ENCODE results near the gene FBXL20. TPM values are rescaled to one million over a fixed set of nuclear protein-coding genes. Genes with fewer than 3 reads are reported as not detected.
"Not testable (repeated sequence)": the region's sequence is repeated elsewhere in the genome, so short reads cannot be mapped to it uniquely, and the experiment has no call there.

FBXL20 gene
- polyA plus RNA-seq, 1 donor, result 6.1 TPM

DNA sequence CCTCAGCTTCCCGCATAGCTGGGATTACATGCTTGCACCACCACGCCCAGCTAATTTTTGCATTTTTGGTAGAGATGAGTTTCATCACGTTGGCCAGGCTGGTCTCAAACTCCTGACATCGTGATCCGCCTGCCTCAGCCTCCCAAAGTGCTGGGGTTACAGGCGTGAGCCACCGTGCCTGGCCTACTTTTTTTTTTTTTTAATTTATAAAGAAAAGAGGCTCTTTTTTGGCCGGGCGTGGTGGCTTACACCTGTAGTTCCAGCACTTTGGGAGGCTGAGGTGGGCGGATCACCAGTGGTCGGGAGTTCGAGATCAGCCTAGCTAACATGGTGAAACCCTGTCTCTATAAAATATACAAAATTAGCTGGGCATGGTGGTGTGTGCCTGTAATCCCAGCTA, 151.3 kb downstream of the FBXL20 start:
- DNase-seq (ENCODE audit: low read depth), result not testable (repeated sequence)

DNA sequence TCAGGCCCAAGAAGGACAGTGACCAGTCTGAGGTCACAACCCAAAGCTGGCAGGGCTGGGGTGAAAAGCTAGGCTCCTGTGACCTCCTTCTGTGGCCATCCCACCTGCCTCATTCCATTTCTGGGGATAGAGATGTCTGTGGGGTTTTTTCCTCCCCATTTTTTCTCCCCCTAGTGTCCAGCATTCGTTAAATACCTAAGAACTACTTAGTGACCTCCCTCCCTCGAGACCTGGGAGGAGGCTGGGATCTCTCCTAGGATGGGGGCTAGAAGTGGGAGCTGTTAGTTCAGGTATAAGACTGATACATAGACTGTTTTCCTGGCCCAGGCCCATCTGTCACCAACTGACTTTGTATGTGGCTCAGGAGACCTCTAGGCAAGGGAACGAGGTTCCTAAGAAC, 155.2 kb downstream of the FBXL20 start:
- DNase-seq (ENCODE audit: low read depth), result no peak

DNA sequence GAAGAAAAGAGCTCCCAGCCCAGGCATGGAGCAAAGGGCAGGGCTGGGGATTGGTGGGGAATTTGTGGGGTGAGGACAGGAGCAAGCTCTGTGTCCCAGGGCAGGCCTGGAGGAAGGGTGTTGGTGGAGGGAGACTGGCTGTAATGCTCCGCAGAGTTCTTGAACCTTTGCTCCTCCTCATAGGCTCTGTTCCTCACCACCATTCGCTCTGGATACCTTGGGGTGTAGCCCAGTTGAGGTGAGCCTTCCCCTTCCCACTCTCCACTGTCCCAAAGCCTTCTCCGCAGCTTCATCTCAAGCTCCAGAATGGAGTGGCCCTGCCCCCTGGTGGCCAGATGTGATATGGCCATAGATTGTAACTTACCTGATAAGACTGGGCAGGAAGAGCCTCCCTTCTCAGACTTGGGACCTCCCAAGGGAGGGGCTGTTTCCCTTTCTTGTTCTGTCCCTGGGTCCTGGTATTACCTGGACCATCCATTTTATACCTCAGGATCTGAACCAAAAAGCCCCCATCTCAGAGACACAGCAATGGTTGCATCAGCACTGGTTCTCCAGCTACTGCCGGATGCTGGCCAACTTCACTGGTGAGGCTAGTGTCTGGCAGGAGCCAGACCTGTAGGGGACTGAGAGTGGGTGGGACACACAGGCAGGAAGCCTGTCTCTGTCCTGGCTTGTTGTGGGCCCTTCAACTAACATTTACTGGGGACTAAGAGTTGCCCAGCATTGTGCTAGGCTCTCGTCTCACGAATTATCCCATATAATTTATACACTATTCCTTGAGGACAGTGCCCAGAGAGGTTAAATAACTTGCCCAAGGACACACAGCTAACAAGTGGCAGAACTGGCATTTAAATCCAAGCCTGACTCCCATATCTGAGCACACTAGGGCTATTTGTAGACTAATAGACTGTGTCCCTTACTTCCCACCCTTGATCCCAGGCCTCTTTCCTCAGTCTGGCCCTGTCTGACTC, 156.5 kb downstream of the FBXL20 start:
- DNase-seq (ENCODE audit: low read depth), result peak; percentile 48

DNA sequence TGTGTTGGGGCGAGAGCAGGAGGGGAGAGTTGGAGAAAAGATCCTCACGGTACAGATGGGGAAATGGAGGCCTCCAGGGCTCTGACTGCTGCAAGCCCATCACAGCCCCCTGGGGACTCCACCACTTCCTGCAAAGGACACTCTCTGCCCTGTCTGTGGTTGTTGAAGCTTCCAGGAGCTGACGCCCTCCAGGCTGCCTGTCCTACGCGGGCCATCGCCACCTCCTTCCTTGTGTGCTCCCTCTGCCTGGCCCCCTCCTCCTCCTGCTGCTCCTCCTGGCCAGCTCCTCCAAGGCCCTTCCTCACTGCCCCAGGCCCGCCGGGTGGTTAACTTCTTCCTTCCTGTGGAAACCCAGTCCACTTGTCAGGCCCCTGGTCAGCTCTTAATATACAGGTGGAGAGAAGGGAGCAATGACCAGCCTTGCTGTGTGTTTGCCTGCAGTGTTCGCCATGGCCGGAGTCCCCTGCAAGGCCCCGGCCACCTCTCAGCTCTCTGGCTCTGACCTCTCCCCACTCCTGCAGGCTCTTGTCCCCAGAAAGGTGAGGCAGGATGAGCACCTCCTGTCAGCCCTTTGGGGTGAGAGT, 157.3 kb downstream of the FBXL20 start:
- DNase-seq (ENCODE audit: low read depth), result no peak

DNA sequence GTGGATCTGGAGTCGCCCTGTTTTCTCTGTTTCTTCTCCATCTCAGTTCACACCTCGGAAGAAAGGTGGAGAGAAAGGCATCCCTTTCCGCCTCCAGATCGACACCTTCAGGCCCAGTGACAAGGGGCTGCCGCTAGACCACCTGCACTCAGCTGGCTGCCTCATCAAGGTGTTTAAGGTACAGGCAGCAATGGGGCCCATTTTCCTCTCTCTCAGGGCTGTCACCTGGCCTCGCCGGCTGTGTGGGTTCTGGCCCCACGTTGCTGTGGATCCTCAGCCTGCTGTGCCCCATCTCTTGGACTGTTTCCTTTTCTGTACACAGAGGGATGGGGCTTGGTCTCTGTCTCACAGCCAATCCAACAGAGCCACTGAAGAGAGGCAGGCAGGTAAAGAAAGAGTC, 158.3 kb downstream of the FBXL20 start:
- DNase-seq (ENCODE audit: low read depth), result no peak

DNA sequence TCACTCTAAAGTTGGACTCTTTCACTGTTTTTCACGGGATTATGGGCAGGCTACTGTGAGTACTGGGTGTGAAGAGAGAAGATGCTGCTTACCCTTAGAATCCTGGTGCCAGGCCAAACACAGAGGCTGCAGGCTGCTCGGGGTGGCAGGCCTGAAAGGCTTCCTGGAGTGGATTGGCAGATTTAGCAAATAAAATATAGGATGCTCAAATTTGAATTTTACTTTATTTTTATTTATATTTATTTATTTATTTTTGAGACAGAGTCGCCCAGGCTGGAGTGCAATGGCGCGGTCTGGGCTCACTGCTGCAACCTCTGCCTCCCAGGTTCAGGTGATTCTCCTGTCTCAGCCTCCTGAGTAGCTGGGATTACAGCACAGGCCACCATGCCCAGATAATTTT, 160.8 kb downstream of the FBXL20 start:
- DNase-seq (ENCODE audit: low read depth), result no peak

DNA sequence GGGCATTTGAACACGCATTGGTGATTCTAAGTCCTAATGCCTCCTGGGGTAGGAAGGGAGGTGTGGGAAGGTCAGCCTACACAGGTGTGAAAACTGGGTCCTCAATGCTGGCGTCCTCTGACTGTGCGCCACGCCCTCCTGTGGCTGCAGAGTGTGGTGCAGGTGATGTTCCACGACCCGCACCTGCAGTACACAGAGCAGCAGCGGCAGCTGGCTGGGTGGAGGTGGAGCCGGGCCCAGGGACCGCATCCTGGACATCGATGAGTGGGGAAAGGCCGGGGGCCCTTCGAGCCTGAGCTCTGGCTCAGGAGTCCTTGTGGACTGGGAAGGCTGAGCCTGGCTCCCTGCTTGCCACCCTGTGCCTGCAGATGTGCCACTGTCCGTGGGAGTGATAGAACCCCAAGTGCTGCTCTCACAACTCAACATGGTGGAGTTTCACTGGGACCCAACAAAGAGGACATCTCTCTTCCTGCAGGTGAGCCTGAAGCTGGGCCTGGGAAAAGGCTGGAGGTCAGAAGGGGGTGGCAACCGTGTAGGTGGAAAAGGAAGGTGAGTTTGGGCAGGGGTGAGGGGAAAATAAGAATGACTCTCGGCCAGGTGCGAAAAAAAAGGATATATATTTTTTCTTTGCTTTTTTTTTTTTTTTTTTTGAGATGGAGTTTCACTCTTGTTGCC, 161.6 kb downstream of the FBXL20 start:
- no peak for DNase-seq (ENCODE audit: low read depth)

DNA sequence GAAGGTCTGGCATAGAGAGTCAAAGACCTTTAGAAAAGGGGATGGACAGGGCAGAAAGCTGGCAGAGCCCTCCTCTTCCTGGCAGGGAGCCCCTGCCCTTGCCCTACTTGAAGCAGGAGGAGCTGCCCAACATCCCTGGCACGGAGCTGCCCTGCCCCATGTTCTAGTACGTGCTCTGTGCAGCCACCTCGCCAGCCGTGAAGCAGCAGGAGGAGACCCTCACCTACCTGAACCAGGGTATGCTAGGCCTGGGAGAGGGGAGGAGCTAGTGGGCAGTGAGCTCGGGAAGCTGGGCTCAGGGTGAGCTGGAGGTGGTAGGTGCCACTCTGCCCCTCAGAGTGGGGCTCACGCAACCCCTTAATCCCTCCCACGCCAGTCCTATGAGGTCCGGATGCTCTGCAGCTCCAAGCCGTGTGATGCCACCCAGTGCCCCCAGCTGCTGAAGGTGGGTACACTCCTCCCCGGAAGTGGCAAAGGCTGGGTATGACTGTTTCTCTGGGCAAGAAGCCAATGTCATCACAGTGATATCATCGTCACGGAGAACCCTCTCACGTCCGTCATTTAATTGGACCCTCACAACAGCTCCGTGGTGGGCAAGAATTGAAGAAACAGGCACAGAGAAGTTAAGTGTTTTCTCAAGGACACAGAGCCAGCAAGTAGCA, 163.0 kb downstream of the FBXL20 start:
- DNase-seq (ENCODE audit: low read depth), result no peak

DNA sequence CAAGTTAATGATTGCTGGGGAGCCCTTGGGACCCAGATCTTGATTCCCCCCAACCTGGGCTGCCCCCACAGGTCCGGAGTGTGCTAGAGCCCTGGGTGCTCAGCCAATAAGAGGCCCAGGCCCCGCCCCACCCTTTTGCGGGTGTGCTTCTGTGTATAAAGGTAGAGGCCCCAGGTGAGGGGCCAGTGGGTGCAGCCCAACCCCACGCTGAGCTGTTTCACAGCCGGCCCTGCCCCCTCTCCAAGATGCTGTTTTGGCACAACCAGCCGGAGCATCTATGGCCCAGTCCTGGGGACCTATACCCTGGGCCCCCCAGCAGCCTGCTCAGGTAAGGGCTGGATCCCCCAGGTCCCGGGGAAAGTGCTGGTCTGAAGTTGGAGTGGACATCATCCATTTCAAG, 163.8 kb downstream of the FBXL20 start:
- DNase-seq (ENCODE audit: low read depth), result no peak

DNA sequence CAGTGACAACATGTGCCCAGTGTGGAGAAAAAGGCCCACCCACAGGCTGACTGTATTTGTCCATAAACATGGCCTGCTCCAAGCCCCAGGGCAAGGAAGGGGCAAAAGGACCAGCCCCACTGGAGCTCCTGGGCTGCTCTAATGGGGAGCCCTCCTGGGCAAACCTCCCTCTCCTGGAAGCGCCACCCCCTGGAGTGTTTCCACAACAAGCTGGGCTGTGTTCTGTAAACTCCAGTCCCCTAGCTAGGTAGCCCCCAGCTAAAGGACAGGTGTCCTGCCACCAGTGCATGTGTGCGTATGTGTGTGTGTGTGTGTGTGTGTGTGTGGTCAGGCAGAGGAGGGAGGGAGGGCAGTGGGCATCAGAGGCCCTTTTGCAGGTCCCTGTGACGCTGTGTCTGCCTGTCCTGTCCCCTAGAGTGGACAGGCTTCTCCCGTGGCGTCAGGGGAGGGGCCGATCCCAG, 164.4 kb downstream of the FBXL20 start:
- DNase-seq (ENCODE audit: low read depth), result no peak

DNA sequence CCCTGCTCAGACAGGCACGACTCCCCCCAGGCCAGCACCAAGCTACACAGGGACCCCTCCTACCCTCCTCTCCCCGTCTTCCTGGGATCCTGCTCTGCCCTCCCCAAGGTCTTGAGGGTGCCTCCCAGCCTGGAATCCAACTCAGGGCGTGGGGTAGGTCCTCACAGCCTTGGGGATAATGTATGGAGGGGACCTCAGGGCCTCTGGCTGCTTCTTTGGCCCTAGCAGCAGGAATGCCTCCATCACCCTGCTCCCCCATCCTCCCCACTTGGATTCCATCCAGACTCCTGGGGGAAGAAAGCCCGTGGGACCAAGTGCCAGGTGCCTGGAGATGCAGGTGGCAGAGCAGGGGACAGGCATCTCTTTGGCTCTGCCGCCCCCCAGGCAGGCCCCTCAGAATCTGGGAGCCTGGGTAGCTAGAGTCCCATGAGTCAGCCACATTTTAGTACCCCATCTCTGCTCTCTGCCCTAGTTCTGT, 164.9 kb downstream of the FBXL20 start:
- DNase-seq (ENCODE audit: low read depth), result no peak

DNA sequence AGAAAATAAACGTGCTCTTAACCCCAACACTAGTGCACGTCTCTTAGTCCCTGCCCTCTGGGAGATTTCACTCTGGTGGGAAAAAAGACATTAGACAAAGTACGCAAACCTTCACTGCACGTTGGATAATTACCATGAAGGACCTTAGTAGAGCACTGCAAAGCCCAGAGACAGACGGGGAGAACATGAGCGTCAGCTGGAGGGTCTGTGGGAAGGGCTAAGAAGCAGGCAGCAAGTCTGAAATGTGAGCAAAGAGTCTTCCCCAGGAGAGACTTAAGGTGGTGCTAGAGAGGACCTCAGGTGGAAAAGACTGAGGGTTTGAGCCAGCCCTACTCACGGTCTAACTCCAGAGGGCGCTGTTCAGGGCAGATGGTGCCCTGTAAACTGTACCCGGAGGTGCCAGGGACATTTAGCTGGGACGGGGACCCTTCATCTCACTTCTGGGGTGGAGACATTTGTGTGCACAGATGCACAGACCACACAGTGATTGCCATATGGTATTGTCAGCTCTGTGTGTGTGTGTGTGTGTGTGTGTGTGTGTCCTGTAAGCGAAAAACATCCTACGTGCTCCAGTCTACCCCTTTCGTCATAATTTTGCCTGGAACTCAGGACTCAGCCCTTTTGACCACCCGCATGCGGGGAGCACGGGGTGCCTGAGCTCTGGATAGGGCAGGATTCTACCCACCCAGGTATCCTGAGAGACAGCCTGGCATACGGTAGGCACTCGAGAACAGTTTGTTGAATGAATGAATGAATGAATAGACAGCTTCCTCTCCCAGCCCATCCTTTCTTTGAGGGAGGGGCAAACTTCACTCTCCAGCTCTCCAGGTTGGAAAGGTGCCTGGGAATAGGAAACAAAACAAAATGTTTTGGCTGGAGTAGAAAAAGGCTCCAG, 165.6 kb downstream of the FBXL20 start:
- DNase-seq (ENCODE audit: low read depth), result no peak

DNA sequence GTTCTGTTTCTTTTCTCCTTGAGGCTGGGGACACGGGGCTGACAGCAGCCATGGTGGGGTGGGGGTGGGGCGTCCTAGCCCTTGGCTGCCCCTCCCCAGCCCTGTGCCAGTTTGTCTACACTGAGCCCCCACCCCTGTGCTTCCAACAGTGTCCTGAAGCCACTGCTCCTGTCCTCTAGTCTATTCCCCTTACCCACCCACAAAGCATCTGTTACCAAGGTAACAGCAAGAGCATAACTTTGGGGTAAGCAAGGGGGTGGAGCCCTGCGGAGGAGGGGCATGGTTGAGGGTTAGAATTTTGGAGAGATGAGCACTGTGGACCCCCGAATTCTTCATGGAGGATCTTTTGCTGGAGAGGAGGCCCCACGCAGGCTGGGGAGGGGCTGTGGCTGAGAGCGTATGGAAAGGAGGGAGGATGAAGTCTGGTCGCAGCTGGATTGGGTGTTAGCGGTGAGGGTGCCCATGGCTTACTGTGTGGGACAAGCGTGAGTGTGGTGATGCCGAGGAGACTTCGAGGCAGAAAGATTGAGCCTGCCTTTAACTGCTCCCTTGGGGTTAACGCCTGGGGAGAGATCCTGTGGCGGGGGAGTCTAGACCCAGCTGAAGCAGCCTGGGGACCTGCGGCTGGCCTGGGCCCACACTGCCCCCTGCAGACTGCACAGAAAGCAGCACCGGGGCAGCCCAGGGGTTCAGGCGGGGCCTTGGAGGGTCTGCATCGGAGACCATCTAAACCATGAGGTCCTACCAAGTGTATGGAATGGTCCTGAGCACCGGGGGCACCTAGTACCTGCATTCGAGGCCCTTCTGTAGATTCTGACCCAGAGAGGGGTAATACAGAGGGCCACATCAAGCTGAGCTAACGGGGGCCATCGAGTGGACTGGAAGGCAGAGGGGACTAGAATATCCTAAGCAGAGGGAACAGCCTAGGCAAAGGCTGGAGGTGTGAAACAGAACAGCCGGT, 169.6 kb downstream of the FBXL20 start:
- DNase-seq (ENCODE audit: low read depth), result no peak

DNA sequence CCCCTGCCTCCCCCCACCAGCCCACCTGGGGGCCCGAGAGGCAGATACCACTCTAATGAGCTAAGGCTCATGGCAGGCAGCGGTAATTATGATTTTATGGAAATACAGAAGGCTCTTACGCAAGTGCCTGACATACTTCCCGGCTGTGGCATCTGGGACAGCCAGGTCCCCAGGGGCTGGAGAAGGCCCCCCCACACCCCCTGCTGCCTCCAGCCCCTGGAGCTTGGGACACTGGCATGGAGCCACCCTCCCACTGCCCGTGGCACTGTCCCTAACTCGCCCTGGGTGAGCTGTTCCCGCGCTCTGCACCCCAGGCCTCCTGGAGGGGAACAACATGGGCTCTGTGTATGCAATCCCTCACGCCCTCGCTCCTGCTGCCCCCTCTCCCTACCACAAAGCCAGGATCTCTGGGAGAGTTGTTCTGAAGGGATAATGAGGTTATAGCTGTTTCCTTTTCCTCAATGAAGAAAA, 170.3 kb downstream of the FBXL20 start:
- no peak for DNase-seq (ENCODE audit: low read depth)

DNA sequence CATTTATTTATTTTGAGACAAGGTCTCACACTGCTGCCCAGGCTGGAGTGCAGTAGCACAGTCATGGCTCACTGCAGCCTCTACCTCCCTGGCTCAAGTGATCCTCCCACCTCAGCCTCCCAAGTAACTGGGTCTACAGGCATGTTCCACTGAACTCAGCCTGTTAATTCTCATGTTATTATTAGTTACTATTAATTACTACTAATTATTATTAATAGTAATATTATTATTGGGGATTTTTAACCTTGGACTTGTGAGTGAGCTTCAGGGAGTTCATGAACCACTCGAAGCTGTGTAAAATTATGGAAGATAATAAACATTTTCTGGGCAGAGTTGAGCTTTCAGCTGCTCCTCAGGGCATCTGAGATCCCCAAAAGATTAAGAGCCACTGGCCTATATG, 171.1 kb downstream of the FBXL20 start:
- DNase-seq (ENCODE audit: low read depth), result no peak

DNA sequence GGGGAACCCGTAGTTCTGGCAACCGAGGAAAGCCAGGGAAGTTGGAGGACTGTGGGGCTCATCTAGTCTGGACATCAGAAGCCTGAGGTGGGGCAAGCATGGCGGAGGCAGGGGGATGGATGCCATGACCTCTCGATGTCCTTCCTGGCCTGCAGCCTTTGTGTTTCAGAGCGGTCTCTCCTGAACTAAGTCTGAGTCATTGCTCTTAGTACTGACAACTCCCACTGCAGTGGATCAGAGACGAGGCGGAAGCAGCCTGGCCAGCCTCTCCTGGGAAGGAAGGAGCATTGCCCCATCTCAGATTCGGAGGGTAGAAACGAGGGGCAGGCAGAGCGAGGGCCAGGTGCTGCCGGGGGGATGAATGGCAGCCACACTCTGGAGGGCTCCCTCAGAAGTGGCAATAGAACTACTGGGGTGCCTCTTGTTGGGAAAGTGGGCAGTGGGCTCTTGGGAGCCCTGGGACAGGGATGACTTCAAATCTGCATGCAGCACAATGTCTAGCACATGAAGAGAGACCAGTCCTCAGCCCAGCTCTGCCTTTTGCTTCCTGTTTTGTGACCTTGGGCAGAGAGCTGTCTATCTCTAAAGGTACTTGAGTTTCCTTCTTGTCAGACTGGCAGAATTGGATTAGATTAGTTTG, 172.0 kb downstream of the FBXL20 start:
- DNase-seq (ENCODE audit: low read depth), result no peak

DNA sequence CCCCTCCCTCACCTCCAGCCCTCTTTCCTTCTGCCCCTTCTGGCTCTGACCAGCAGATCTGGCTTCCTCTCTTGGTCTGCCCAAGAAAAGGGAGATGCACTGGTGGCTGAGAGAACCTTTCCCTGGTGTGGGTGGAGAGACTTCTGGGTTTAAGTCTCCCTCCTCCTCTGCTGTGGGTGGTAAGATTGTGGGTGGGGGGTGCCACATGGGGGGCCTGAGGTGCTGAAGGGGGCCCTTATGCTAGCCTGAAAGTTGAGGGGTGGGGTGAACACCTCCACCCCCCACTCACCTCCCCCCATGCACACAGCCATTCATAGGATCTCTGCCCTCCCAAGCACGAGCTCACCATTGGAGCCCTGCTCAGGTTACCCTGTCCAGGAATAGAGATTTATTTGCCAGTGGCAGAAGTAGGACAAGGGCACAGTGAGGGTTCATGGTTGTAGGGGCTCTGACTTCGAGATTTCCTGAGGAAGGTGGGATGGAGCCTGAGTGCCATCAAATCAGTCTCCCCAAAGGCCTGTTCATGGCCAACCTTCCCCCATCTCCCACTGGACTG, 174.0 kb downstream of the FBXL20 start:
- DNase-seq (ENCODE audit: low read depth), result no peak

DNA sequence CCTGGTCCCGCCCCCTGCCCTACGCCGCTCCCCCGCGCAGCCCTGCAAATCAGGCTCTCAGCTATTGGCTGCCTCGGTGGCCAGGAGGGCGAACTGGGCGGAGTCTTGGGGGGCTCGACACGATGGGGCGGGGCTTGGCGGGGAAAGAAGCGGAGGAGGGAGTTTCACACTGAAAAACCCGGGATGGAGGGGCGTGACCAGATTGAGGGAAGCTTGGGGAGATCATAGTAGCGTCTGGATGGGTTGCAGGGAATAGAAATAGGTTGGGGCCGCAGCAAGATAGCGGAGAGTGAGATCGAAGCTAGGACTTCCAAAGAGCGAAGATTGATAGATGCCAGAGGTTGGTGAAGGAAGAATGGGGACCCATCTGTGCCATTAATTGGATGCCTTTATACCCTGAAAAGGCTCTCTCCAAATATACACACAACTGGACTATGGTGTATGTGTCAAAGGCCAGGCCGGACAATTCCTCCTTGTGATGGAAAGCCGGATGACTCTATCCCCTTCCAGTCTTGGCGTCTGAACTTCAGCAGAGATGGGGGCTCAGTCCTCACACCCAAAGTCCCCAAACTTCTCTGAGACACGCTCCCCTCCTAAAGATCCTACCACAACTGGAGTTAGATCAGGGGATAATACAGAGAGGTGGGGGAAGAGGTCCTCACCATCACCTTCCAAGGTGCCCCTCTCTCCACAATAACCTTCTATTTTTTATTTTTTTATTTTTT, 175.3 kb downstream of the FBXL20 start:
- DNase-seq (ENCODE audit: low read depth), result no peak
